ENCODE results near the gene TLN1.

The TLN1 gene

DNA sequence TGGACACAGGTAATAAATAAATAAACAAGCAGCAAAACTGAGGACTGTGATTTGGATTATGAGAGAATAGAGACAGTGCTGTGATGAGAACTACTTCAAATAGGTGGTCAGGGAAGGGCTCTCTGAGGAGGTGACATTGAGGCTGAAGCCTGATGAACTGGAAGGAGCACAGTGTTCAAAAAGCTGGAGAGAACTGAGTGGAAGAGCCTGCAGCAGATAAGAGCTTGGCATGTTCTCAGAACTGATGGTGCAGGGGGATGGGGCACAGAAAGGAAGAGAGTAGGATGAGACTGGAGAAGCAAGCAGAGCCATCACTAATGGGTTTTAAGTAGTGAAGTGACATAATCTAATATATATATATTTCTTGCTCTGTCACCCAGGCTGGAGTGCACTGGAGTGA is 31.1 kb downstream of the TLN1 start:
- DNase-seq = no peak

DNA sequence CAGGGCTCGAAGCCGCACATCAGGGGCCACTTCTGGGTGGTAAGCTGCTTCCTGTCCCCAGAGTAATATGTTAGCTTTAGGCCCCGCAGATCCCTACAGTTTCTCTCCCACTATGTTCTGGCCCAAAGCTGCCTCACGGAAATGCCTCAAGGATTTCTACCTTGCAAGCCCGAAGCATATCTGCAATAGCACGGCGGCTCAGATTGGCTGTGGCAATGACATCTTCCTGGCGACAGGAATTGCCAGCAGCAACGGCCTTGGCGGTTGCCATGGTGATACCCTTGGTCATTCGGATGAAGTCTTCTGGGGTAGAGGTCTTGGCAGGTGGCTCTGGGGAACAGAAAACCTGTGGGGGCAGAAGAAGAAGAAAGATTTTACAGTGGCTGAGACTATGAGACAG is 32.0 kb downstream of the TLN1 start:
- DNase-seq = no peak

GRCh38 chr9:35698231-35698630 is 33.8 kb downstream of the TLN1 start:
- DNase-seq = no peak

DNA sequence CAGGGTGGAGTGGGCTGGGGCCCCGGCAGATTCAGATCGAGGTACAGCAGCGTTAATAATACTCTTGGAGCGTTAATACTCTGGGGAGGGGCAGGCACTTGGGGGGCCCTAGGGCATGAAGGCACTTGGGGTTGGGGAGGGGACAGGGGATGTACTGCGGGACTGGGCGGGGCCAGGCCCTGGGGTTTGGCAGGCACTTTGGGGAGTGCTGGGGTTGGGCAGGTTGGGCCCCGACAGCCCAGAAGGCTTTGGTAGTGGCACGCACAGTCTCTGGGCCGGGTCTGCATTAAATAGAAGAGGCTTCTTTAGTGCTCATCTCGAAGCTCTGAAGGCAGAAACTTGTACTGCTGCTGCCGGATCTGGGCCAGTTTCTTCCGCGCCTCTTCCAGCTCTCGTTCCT is 34.5 kb downstream of the TLN1 start:
- no peak for DNase-seq

DNA sequence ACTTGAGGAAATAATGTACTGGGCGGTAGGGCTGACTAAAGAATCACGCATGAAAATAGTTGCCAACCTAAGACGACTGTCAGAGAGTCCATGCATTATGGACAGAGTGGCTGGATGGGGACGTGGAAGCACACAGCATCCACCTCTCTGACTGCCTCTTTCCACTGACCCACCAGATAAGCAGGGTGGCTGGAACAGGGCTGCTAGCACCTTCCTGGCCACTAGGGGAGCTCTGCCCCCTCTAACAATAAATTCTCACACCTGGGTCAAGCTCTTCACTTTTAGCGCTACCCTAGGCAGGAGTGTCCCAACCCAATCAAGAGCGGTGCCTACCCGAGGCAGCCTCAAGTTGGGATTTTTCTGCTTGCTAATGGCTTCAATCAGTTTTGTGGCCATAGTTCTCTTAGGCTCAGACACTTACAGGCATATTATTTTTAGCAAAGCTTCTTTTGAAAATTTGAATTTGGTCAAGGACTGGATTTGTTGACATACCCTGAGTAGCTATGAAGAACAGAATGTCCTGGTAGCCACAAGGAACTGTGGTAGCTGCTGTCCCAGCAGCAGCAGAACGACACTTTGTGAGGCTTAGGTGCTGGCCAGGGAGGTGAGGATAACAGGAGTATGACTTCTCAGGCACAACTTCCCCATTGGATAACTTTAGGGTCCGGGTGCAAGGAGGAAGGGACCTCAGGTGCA is 35.3 kb downstream of the TLN1 start:
- DNase-seq = peak; percentile 14

DNA sequence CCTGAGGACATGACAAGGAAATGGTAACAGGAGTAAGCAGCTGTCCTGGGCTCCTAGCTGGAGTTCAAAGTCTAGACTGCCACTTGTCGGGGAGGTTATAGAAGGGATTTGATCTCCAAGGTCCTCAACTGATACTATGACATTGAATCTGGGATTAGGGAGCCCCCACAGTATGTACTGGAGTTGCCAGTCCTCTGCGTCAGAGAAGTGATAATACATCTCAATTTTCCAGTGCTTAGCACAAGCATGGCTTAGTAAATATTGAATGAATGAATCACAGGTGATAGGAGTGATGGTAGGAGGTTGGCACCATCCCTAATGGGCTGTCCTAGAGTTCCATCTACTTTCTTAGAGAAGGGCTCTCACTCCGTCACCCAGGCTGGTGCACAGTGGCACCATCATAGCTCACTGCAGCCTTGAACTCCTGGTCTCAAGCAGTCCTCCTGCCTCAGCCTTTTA is 36.0 kb downstream of the TLN1 start:
- no peak for DNase-seq

- DNase-seq = no peak
Observed at GRCh38 chr9:35691757-35692301, 40.2 kb downstream of the TLN1 start.

DNA sequence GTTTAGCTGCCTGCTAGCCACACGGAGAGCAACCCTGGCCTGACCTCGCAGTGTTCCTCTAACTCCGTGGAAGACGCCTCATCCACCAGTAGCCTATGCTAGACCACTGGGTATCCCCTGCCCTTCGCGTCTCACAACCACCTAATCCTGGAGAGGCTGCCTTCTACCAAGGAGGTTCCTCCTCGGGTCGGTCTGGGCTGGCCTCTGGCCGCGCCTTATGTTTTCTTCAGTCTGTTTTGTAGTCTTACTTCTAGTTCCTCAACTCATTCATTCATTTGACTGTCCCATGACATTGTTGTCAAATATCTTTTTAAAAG is 40.7 kb downstream of the TLN1 start:
- DNase-seq = no peak

- DNase-seq = peak; percentile 30
Observed at GRCh38 chr9:35690614-35691333, 41.2 kb downstream of the TLN1 start.

GRCh38 chr9:35690294-35690613 is 41.7 kb downstream of the TLN1 start:
- DNase-seq = no peak

DNA sequence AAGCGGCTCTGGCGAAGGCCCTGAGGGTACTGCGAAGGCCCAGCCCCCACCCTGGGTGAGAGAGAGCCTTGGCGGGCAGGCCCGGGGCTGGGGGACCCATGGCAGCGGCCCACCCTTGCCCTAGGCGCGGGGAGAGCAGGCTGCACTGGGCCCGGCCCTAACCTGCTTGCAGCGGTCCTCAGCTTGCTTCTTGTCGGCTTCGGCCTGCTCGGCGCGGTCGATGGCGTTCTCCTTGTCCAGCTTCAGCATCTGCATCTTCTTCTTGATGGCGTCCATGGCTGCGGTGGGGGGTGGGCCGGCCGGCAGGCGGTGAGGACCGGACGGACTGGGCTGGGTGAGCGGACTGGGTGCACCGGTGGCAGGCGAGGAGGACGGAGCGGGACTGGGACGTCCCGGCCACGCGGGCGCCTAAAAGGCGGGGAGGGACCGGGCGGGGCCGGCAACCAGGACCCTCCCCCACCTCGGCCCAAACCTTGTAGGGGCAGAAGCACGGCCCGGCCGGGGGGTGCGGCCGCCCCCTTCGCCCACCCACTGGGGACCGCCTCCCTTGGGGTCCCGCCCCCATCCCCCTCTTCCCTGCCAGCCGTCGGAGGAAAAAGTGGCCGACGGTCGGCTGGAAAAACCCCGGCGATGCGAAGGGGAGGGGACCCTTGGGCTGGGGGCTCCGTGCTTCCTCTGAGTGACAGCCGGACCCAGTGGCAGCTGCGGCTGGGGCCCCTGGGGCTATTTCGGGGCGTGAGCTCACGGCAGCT is 42.3 kb downstream of the TLN1 start, which contains the start of gene TPM2:
TPM2 (minus strand) TSS at position 384 of the 752 bp plus-strand sequence; CDS start at position 276, 108 bp downstream.
- no peak for DNase-seq

GRCh38 chr9:35688558-35689541 is 43.1 kb downstream of the TLN1 start:
- no peak for DNase-seq

- no peak for DNase-seq
Observed at GRCh38 chr9:35687972-35688557, 43.9 kb downstream of the TLN1 start.

- no peak for DNase-seq
Observed at GRCh38 chr9:35687306-35687705, 44.7 kb downstream of the TLN1 start.

GRCh38 chr9:35686222-35687203 is 45.5 kb downstream of the TLN1 start:
- DNase-seq = no peak

- DNase-seq = no peak
Observed at GRCh38 chr9:35685506-35685905, 46.5 kb downstream of the TLN1 start.

DNA sequence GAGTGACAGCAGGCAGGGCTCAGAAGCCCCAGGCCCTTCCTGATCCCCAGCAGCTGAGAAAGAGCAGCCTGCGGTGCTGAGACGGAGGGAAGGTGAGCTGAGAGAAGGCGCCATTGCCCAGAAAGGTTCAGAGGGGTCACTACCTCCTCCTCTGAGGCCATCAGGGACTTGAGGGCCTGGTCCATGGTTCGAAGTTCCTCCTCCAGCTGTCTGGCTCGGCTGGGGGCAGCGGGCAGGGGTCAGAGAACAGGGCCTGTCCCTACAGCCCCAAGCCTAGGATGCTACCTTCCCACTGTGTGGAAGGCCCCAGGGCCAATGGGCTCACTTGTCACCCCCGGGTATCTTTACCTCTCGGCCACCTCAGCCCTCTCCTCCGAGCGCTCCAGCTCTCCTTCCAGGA is 47.1 kb downstream of the TLN1 start:
- no peak for DNase-seq

DNA sequence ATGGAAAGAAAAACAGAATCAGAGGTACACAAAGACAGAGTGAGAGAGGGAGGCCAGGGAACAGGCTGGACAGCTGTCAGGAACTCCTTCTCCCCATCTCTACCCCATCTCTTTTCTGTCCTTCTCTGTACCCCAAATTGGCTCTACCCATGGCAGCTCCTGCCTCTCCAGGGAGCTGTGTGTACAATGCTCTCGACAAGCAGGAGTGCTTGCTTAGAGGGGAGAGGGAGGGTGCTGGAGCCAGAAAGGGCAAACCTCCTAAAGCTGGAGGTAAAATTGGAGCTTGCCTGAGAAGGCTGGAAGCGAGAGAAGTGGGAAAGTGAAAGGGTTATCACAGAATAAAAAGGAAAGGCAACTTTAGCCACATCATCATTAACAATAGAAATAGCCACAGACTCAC is 48.7 kb downstream of the TLN1 start:
- no peak for DNase-seq

GRCh38 chr9:35682520-35683315 is 49.3 kb downstream of the TLN1 start:
- DNase-seq = no peak

DNA sequence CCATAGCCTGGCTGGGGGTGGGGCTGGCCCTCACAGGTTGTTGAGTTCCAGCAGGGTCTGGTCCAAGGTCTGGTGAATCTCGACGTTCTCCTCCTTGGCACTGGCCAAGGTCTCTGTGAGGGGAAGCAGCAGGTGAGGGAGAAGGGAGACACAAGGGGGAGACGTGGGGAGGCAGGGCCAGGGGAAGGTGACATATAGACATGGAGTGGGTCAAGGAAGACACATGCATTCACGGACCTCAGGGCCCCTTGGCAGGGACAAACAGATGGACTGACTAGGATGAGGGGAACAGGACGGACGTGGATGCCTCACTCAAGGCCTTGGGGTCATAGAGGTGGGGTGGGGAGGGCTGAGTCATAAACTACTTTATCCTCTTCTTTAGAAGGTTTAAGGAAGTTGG is 49.9 kb downstream of the TLN1 start:
- no peak for DNase-seq
